T-cell (primary cell): ENCODE measurements around the gene ANKRD40. TPM values are rescaled to one million over a fixed set of nuclear protein-coding genes. Genes with fewer than 3 reads are reported as not detected.

ENCODE experiments used
- ATAC-seq, 4 experiments: fragments of 200-7000 bp in 3 of 4; fragments of 150-1000 bp in 1 of 4; cut with Tn5 transposase; replicated peaks in 1 of 4; 1 replicate in 3 of 4; 2 replicates in 1 of 4; pipeline ENCODE4 v1.10.0; 2021; ENCODE audit warnings: moderate library complexity in 3 of 4, mild to moderate bottlenecking in 2 of 4, moderate number of reproducible peaks in 1 of 4
- CTCF ChIA-PET, 2 donors: fragments of 300-600 bp; sonication (Branson Sonifier 250); formaldehyde crosslinking; loops; one replicate each; lab custom pipeline; 2022; ENCODE audit warnings: antibody characterized with exemption in 2 of 2; lab: Charles Lee
- POLR2A ChIA-PET, 2 donors: fragments of 300-600 bp; sonication (Branson Sonifier 250); formaldehyde crosslinking; loops; one replicate each; lab custom pipeline; 2022; ENCODE audit warnings: antibody characterized with exemption in 2 of 2; lab: Charles Lee
- DNase-seq, 35 experiments: peaks; one replicate each; pipeline versions ENCODE4 v3.0.0 to v3.0.0-alpha.2; 2013 to 2023
- H3K27ac ChIP-seq: one replicate; pipeline ENCODE4 v1.5.1; 2013; ENCODE audit warnings: low read length
- H3K27me3 ChIP-seq, 2 experiments: replicated peaks in 1 of 2; 1 replicate in 1 of 2; 2 replicates in 1 of 2; pipeline versions ENCODE4 v1.6.1 to v1.7.0; 2013; ENCODE audit warnings: low read length in 1 of 2, mixed read lengths in 1 of 2; ENCODE audit not compliant: control insufficient read depth in 2 of 2, insufficient read depth in 2 of 2; ENCODE audit errors: extremely low read depth in 1 of 2
- H3K36me3 ChIP-seq, 2 donors: 1 replicate in 1 of 2; 2 replicates in 1 of 2; pipeline versions ENCODE4 v1.6.1 to v1.7.0; 2013; ENCODE audit warnings: low read length in 1 of 2; ENCODE audit not compliant: control insufficient read depth in 2 of 2, insufficient read depth in 1 of 2; ENCODE audit errors: extremely low read depth in 1 of 2
- H3K4me1 ChIP-seq, 2 experiments: 1 replicate in 1 of 2; 2 replicates in 1 of 2; pipeline versions ENCODE4 v1.6.1 to v1.7.0; 2013; ENCODE audit warnings: low read length in 2 of 2, mixed read lengths in 1 of 2; ENCODE audit not compliant: insufficient read depth in 2 of 2, control insufficient read depth in 1 of 2; ENCODE audit errors: extremely low read depth in 1 of 2
- H3K4me3 ChIP-seq, 2 donors: 1 replicate in 1 of 2; 2 replicates in 1 of 2; pipeline versions ENCODE4 v1.5.1 to v1.7.0; 2013; ENCODE audit warnings: mild to moderate bottlenecking in 2 of 2, low read length in 1 of 2, moderate library complexity in 1 of 2; ENCODE audit not compliant: control insufficient read depth in 1 of 2; ENCODE audit errors: extremely low read depth in 1 of 2
- H3K9me3 ChIP-seq: 2 replicates; pipeline ENCODE4 v1.7.0; 2013
- H3K27ac Mint-ChIP-seq, 2 donors: one replicate each; pipeline ENCODE4 v1.8.0; 2020 to 2021; ENCODE audit warnings: mild to moderate bottlenecking in 2 of 2, mixed read lengths in 2 of 2
- H3K27me3 Mint-ChIP-seq, 2 donors: one replicate each; pipeline ENCODE4 v1.8.0; 2021 to 2022; ENCODE audit warnings: mixed read lengths in 2 of 2
- H3K36me3 Mint-ChIP-seq: one replicate; pipeline ENCODE4 v1.8.0; 2021; ENCODE audit warnings: mixed read lengths
- H3K4me1 Mint-ChIP-seq, 3 donors: one replicate each; pipeline ENCODE4 v1.8.0; 2020 to 2022; ENCODE audit warnings: mixed read lengths in 3 of 3, mild to moderate bottlenecking in 1 of 3
- H3K4me3 Mint-ChIP-seq, 3 donors: one replicate each; pipeline ENCODE4 v1.8.0; 2020 to 2022; ENCODE audit warnings: mild to moderate bottlenecking in 3 of 3, mixed read lengths in 3 of 3, moderate library complexity in 3 of 3
- H3K9me3 Mint-ChIP-seq, 3 donors: one replicate each; pipeline ENCODE4 v1.8.0; 2020 to 2022; ENCODE audit warnings: mixed read lengths in 3 of 3
- WGBS: methylation state at CpG from one replicate; pipeline ENCODE4 v1.1.5; 2013; ENCODE audit warnings: missing lambda C conversion rate; ENCODE audit not compliant: insufficient coverage; 5-methylcytosine and 5-hydroxymethylcytosine counted together
- total RNA-seq, 35 experiments: library from RNA in 6 of 35; stranded (reverse) in 6 of 35; fragments of 120-200 nt in 1 of 35; gene quantifications; one replicate each; pipeline versions ENCODE4 v1.2.1 to v1.2.4 and lab custom pipeline; 2013 to 2026

The ANKRD40 gene
- total RNA-seq, 5 donors from 2014 or later (not counting 1 experiment from before 2014, with no cell fraction given) = 30.3 to 37.6 (median 34.5) TPM

DNA sequence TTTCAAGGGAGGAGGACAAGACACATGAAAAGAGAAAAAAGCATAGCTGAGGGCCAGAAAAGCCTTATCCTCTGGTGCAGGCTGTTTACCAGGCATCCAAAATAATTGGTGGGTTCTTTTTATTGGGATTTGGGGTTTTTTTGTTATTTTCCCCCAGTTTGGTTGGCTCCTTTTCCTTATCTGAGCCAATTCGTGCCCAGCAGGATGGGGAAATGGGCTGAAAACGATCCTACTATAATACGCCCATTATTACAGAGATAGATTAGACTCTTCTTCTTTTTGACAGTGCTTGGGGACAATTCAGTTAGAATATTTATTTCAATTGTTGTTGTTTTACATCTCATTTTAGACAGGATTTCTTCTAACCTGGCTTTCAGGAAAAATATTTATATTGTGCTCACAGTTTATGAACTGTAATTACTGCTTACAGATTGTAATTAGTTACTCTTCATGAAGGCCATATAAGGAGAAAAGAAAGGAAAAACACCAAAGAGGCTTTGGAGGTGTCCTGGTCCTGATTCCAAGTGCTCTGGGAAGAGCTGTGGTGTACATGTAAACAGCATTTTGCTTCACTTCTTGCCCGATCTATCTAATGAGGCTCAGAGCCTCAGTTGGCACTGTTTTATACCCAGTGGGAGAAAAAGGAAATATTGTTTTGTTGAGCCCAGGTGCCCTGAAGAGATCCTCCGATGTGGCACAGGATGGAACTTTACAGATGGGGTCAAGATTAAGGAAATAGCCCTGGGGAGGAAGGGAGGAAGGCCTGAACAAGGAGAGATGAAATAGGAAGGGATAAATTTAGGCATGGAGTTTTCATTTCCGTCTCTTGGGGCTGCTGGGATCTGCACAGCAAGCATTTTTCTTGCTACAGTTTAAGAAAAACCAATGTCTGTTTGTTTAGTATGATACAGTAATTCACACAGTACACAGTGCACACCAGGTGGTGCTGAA, 611 bp upstream of the ANKRD40 start:
- Mint-ChIP-seq H3K4me1 (peaks cover 45 to 54% (median 46%) of the 10 kb centered on the region in 3 donors), H3K9me3 (no peaks in the 10 kb centered on the region), H3K4me3 (peak overlapping the region; percentile 81 to 91 (median 84)), H3K36me3 (peaks cover 10% of the 10 kb centered on the region), H3K27me3 (no peaks in the 10 kb centered on the region), H3K27ac (peak overlapping the region; percentile 96 to 98)
- peaks cover 12 to 41% of the 10 kb centered on the region in 2 experiments for H3K4me1 ChIP-seq
- ChIA-PET POLR2A (interaction anchor here (0.7 to 1.2 kb wide), 4 partner anchors 11 to 462 kb away, joined by 3 to 4 read pairs (median 3); partner anchors contain the start of gene LUC7L3 (in 1 of the 2)), CTCF (interaction anchor here in 1 of 2 donors (0.5 to 0.9 kb wide), 3 partner anchors 10 to 232 kb away, joined by 3 to 5 read pairs (median 3); partner anchors contain the start of gene LUC7L3)
- no peaks in the 10 kb centered on the region for H3K27me3 ChIP-seq
- peak overlapping the region; percentile 62 to 74 for H3K4me3 ChIP-seq
- 10% methylated on average over 2 of the region's 6 CpGs for WGBS
- H3K27ac ChIP-seq = peak overlapping the region; percentile 98
- H3K36me3 ChIP-seq = peaks cover 4 to 7% of the 10 kb centered on the region in 2 donors
- ATAC-seq (no peak), DNase-seq (peak in 1 of 35 experiments; percentile 35)
- H3K9me3 ChIP-seq = no peaks in the 10 kb centered on the region

DNA sequence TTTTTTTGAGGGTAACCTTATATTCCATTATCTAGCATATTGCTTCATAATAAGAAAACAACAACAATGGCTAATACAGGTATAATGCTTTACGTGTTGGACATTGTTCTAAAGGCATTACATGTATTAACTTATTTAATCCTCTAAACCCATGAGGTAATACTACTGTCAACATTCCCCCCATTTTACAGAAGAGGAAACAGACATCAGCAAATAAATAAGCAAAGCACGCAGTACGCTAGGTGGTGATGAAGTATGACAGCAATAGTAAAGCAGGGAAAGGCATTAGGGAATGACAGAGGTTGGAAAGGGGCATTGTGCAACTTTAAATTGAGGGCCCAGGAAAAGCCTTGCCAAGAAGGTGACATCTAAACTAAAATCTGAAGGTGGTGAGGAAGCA, 4.6 kb downstream of the ANKRD40 start:
- no peaks in the 10 kb centered on the region for H3K27me3 ChIP-seq
- peaks cover 14 to 32% of the 10 kb centered on the region in 2 donors for H3K36me3 ChIP-seq
- 100% methylated on average over 2 of the region's 3 CpGs for WGBS
- H3K4me3 ChIP-seq = no peak overlapping the region
- ChIA-PET CTCF (no interaction called here), POLR2A (no interaction called here)
- no peak overlapping the region for H3K27ac ChIP-seq
- ATAC-seq (no peak), DNase-seq (no peak)
- Mint-ChIP-seq H3K36me3 (peaks cover 30% of the 10 kb centered on the region), H3K27me3 (no peaks in the 10 kb centered on the region), H3K27ac (peak overlapping the region; percentile 5 to 9), H3K4me3 (no peak overlapping the region), H3K9me3 (no peaks in the 10 kb centered on the region), H3K4me1 (peaks cover 55 to 58% (median 58%) of the 10 kb centered on the region in 3 donors)
- H3K4me1 ChIP-seq = peaks cover 3 to 25% of the 10 kb centered on the region in 2 experiments
- H3K9me3 ChIP-seq = no peaks in the 10 kb centered on the region

DNA sequence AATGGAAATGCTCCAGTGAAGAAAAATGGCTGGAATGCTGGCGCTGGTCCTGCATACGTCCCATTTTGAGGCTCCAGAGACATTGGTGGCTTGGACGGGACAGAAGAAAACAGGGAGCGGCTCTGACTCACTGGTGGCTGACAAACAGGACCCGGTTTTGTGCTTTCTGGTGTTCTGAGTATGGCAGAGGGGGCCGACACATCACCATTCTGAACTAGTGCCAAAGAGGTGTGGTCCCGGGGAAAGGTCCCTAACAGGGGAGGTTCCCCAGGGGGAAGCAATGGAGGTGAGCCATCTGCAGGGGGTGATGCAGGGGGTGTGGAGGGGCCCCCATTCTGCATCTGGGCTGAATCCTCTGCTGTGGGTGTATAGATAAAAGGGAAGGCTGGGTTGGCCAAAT, 8.3 kb downstream of the ANKRD40 start:
- H3K4me3 Mint-ChIP-seq = no peak overlapping the region
- CTCF ChIA-PET = interaction anchor here in 1 of 2 donors (0.6 kb wide), 1 partner anchor 175 kb away, joined by 3 read pairs; no protein-coding TSS in a partner anchor
- POLR2A ChIA-PET = no interaction called here
- peak overlapping the region in 1 of 2 donors; percentile 59 for H3K27ac Mint-ChIP-seq
- Histone ChIP-seq H3K9me3 (no peaks in the 10 kb centered on the region), H3K4me3 (no peak overlapping the region), H3K4me1 (peaks cover 0 to 6% of the 10 kb centered on the region in 2 experiments), H3K27me3 (no peaks in the 10 kb centered on the region), H3K27ac (no peak overlapping the region), H3K36me3 (peaks cover 23 to 69% of the 10 kb centered on the region in 2 donors)
- H3K9me3 Mint-ChIP-seq = no peaks in the 10 kb centered on the region
- 97% methylated on average over 6 of the region's 7 CpGs for whole genome bisulfite sequencing
- no peak for ATAC-seq
- H3K4me1 Mint-ChIP-seq = peaks cover 39 to 44% (median 41%) of the 10 kb centered on the region in 3 donors
- DNase-seq = no peak
- peaks cover 53% of the 10 kb centered on the region for H3K36me3 Mint-ChIP-seq
- H3K27me3 Mint-ChIP-seq = no peaks in the 10 kb centered on the region

DNA sequence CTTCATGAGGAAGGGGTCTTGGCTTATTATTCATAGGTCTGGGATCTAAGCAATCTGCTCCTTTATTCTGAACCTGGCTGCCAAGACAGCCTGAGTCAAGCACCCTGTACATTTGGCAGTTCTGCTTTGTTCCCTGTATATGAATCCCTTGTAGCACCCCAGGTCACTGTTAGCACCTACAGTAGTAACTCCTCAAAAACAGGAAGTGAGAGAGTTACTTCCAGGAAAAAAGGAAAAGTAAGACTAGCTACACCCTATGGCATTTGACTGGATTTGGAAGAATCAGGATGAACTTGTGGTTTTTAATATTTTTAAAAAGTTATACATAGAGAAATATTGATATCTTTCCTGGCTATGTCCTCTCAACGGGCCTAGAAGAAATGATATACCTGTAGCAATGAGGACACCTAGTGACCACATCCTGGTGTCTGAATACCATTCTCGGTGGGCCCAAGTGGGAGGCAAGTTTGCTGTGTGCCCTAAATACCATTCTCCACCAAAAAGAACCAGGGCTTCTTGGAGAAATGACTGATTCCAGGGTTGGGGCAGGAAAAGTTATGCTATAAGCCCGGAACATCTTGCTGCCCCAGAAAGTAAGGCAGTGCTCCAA, 9.9 kb downstream of the ANKRD40 start:
- ChIA-PET CTCF (no interaction called here), POLR2A (interaction anchor here in 1 of 2 donors (0.6 kb wide), 1 partner anchor 24 kb away, joined by 3 read pairs; no protein-coding TSS in a partner anchor)

DNA sequence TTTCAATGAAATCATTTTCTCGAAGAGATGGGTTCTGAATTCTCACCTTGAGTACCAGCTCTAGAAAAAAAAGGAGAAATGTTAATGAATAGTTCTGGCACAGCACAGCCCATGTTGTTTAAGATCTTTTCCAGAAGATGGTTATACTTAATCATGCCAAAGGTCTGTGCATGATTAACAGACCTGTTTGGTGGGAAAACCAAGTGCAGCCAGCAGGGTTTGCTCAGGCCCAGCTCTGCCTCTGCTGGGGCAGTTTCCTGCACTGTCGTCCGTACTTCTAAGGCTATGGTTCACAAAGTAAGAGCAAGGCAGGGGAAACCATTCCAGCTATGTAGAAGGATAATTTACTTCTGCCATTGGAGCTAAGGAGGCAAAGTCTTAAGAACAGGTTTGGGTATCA, 10.7 kb downstream of the ANKRD40 start:
- Mint-ChIP-seq H3K4me3 (no peak overlapping the region), H3K27ac (peak overlapping the region; percentile 53 to 62), H3K27me3 (no peaks in the 10 kb centered on the region), H3K36me3 (peaks cover 55% of the 10 kb centered on the region), H3K4me1 (peaks cover 21 to 25% (median 25%) of the 10 kb centered on the region in 3 donors), H3K9me3 (no peaks in the 10 kb centered on the region)
- Histone ChIP-seq H3K27ac (no peak overlapping the region), H3K4me1 (no peaks in the 10 kb centered on the region), H3K4me3 (no peak overlapping the region), H3K9me3 (no peaks in the 10 kb centered on the region), H3K36me3 (peaks cover 19 to 80% of the 10 kb centered on the region in 2 donors), H3K27me3 (no peaks in the 10 kb centered on the region)
- no CpG with 5 or more reads among the region's 3 CpGs for WGBS
- ATAC-seq = no peak
- ChIA-PET CTCF (interaction anchor here in 1 of 2 donors (0.7 kb wide), 1 partner anchor 67 kb away, joined by 3 read pairs; no protein-coding TSS in a partner anchor), POLR2A (no interaction called here)
- no peak for DNase-seq

More for the DNA sequence above, 9.9 kb downstream of the ANKRD40 start:
- peak in 1 of 35 experiments; percentile 19 for DNase-seq
- H3K36me3 ChIP-seq = peaks cover 19 to 74% of the 10 kb centered on the region in 2 donors
- Mint-ChIP-seq H3K27me3 (no peaks in the 10 kb centered on the region), H3K4me1 (peaks cover 27 to 29% (median 27%) of the 10 kb centered on the region in 3 donors), H3K27ac (peak overlapping the region; percentile 25 to 69), H3K9me3 (no peaks in the 10 kb centered on the region), H3K4me3 (no peak overlapping the region), H3K36me3 (peaks cover 49% of the 10 kb centered on the region)
- WGBS = no CpG with 5 or more reads among the region's 3 CpGs
- no peak for ATAC-seq
- H3K27ac ChIP-seq = no peak overlapping the region
- no peaks in the 10 kb centered on the region for H3K4me1 ChIP-seq
- no peak overlapping the region for H3K4me3 ChIP-seq
- H3K27me3 ChIP-seq = no peaks in the 10 kb centered on the region
- H3K9me3 ChIP-seq = no peaks in the 10 kb centered on the region

DNA sequence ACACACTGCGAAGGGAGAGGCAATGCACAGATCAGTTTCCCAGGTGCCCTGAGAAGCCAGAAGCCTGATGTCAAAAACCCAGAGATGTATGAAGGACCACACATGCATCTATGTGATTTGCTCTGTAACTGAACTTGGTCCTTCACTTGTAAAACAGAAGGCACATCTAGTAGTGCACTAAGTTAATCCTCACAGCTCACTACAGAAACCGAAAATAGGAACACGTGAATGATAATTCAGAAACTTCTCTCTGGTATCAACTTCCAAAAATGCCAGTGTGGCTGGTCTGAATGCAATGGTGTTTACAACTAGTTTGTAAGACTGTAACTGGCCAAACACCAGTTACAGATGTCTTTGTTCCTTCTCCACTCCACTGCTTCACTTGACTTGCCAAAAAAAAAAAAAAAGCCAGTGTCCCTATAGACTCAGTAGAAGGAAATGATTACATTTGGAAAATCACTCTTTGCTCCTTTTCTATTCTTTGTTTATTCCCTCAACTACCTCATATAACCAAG, 11.3 kb downstream of the ANKRD40 start:
- H3K4me1 ChIP-seq = no peaks in the 10 kb centered on the region
- no peaks in the 10 kb centered on the region for H3K9me3 ChIP-seq
- WGBS = 88% methylated on average over 1 of the region's 3 CpGs
- ChIA-PET CTCF (no interaction called here), POLR2A (no interaction called here)
- ATAC-seq = no peak
- H3K4me3 ChIP-seq = no peak overlapping the region
- Mint-ChIP-seq H3K4me3 (no peak overlapping the region), H3K36me3 (peaks cover 55% of the 10 kb centered on the region), H3K27ac (no peak overlapping the region), H3K9me3 (no peaks in the 10 kb centered on the region), H3K27me3 (no peaks in the 10 kb centered on the region), H3K4me1 (peaks cover 15 to 19% (median 19%) of the 10 kb centered on the region in 3 donors)
- peaks cover 19 to 80% of the 10 kb centered on the region in 2 donors for H3K36me3 ChIP-seq
- DNase-seq = no peak
- H3K27me3 ChIP-seq = no peaks in the 10 kb centered on the region
- no peak overlapping the region for H3K27ac ChIP-seq
